ENCODE data around the gene NECAB3. TPM values are rescaled to one million over a fixed set of nuclear protein-coding genes. Genes with fewer than 3 reads are reported as not detected.

Gene NECAB3
- total and polyA plus RNA-seq, 2 of the 13 experiments (the other 11 are each of a cell fraction or from before 2014, with no cell fraction given): 61.5 to 65.5 TPM

- 0 out of 2 replicates have a peak, but pooled peaks have one; percentile 21 for TF ChIP-seq ZNF333 (CRISPR knock-in tag; IDR thresholded peaks at IDR 0.05; ENCODE audit: borderline replicate concordance)
- peak; percentile 28; the same call in 1 of the 2 replicates for TF ChIP-seq ZNF510 (CRISPR knock-in tag; IDR thresholded peaks at IDR 0.05; ENCODE audit: low read depth)
- peak; percentile 66; the same call in 1 of the 2 replicates for TF ChIP-seq ZNF501 (CRISPR knock-in tag; IDR thresholded peaks at IDR 0.05)
- no peak for TF ChIP-seq ZNF556 (CRISPR knock-in tag; IDR thresholded peaks at IDR 0.05; ENCODE audit: borderline replicate concordance)
- TF ChIP-seq XRCC5 (optimal IDR thresholded peaks at IDR 0.05; ENCODE audit: low read length): peak; percentile 91
- no peak for TF ChIP-seq ATF6 (CRISPR knock-in tag; conservative IDR thresholded peaks at IDR 0.05)
- no peak for TF ChIP-seq NCOR1 (IDR thresholded peaks at IDR 0.05; ENCODE audit: borderline replicate concordance, low read length)
- TF ChIP-seq ZNF816 (CRISPR knock-in tag; IDR thresholded peaks at IDR 0.05; ENCODE audit: borderline replicate concordance): no peak
- peak; percentile 32; the same call in 1 of the 2 replicates for TF ChIP-seq HNF1B (CRISPR knock-in tag; IDR thresholded peaks at IDR 0.05)
- peak; percentile 49; the same call in 1 of the 2 replicates for TF ChIP-seq BCL3 (CRISPR knock-in tag; IDR thresholded peaks at IDR 0.05)
- no peak for TF ChIP-seq ZNF790 (CRISPR knock-in tag; IDR thresholded peaks at IDR 0.05; ENCODE audit: borderline replicate concordance)
- no peak for TF ChIP-seq SP5 (CRISPR knock-in tag; IDR thresholded peaks at IDR 0.05; ENCODE audit: borderline replicate concordance, low read depth)
- TF ChIP-seq GFI1 (CRISPR knock-in tag; IDR thresholded peaks at IDR 0.05; ENCODE audit: borderline replicate concordance): peak; percentile 38; the same call in 1 of the 2 replicates
- TF ChIP-seq ZNF30 (CRISPR knock-in tag; IDR thresholded peaks at IDR 0.05): no peak
- no peak for TF ChIP-seq ZNF503 (CRISPR knock-in tag; IDR thresholded peaks at IDR 0.05)
- TF ChIP-seq HOXD1 (CRISPR knock-in tag; IDR thresholded peaks at IDR 0.05): peak; percentile 64; the same call in 1 of the 2 replicates
- no peak for TF ChIP-seq ZBTB46 (CRISPR knock-in tag; IDR thresholded peaks at IDR 0.05; ENCODE audit: borderline replicate concordance)
- TF ChIP-seq RBFOX2 (IDR thresholded peaks at IDR 0.05; ENCODE audit: low read depth, low read length): no peak
- no peak for TF ChIP-seq RFXANK (CRISPR knock-in tag; IDR thresholded peaks at IDR 0.05)
- no peak for TF ChIP-seq ZNF460 (CRISPR knock-in tag; IDR thresholded peaks at IDR 0.05; ENCODE audit: borderline replicate concordance)
- TF ChIP-seq CHD2 (IDR thresholded peaks at IDR 0.05; ENCODE audit: low read depth, low read length): no peak
Measured at GRCh38 chr20:33653218-33653899, 20.9 kb downstream of the NECAB3 start (continued).
